Right hindlimb (tissue), 1 donor: ENCODE measurements around the gene S1PR4.
"Not testable (repeated sequence)": the region's sequence is repeated elsewhere in the genome, so short reads cannot be mapped to it uniquely, and the experiment has no call there.

Experiments used
- DNase-seq: peaks from one replicate; pipeline ENCODE4 v3.0.0-alpha.2; 2018

The S1PR4 gene

GRCh38 chr19:3183721-3184641, 5.4 kb downstream of the S1PR4 start:
- DNase-seq, result no peak

- DNase-seq, result no peak
Measured at GRCh38 chr19:3184847-3185460, 6.4 kb downstream of the S1PR4 start.

DNA sequence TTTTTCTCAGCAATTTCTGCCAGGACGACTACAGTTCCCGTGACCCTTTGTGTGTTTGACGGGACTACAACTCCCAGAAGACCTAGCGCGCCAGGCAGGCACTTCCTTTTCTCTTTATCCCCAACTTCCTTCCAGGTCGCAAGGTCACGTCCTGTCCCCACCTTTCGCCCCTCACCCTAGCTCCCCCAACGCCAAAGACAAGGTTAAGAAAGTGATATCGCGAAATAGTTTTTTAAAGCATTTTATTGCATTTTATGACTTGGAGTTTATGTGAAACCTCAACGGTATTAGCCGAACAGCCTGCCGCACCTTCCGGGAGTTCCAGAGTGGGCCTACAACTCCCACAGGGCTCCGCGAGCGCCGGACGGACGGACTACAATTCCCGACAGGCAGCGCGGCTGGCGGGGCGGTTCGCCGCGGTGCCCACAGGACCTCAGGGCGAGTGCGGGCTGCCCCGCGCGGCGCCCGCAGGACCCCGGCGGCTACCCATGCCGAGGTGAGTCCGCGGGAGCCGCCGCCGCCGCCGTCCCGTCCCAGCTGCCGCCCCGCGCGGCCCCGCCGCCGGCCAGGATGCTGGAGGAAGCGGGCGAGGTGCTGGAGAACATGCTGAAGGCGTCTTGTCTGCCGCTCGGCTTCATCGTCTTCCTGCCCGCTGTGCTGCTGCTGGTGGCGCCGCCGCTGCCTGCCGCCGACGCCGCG, 7.0 kb downstream of the S1PR4 start, which contains the start of gene NCLN:
Gene NCLN, plus strand, starts transcription at position 470 of the 699 bp plus-strand sequence. Its CDS starts 101 bp downstream, at position 571.
- peak; percentile 97 for DNase-seq

GRCh38 chr19:3186160-3186688, 7.7 kb downstream of the S1PR4 start:
- no peak for DNase-seq

DNA sequence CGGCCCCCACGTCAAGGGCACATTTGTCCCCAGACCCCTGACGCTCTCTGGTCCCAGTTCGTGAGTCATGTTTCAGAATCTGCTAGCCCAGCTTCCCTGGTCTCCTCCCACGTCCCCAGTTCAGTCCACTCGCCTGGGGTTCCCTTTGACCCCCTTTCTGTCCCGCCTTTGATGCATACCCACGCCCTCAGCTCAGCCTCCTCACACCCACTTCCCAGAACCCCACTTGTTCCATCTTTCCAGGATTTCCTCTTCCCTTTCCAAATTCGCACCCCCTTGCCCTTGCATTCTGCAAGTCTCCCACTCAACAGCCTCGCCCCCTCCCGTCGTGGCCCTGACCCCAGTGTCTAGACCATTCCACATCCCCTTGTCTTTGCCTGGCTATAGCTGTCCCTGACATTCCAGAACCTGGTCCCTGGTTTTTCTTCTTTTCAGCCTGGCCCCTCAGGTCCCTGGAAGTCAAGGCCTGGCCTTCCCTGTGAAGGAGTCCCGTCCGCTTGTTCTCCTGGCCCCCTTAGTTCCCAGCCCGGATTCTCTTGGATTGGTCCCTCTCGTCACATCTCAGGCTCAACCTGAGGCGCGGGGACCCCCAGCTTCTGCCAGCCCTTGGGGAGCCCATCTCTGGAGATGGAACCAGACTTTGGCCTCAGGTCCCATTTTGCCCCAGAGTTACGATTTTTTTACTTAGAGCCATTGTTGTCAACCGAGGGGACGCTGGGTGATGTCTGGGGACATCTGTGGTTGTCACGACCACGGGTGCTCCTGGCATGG, 8.5 kb downstream of the S1PR4 start:
- DNase-seq, result no peak

- DNase-seq, result no peak
Measured at GRCh38 chr19:3187662-3188511, 9.3 kb downstream of the S1PR4 start.

DNA sequence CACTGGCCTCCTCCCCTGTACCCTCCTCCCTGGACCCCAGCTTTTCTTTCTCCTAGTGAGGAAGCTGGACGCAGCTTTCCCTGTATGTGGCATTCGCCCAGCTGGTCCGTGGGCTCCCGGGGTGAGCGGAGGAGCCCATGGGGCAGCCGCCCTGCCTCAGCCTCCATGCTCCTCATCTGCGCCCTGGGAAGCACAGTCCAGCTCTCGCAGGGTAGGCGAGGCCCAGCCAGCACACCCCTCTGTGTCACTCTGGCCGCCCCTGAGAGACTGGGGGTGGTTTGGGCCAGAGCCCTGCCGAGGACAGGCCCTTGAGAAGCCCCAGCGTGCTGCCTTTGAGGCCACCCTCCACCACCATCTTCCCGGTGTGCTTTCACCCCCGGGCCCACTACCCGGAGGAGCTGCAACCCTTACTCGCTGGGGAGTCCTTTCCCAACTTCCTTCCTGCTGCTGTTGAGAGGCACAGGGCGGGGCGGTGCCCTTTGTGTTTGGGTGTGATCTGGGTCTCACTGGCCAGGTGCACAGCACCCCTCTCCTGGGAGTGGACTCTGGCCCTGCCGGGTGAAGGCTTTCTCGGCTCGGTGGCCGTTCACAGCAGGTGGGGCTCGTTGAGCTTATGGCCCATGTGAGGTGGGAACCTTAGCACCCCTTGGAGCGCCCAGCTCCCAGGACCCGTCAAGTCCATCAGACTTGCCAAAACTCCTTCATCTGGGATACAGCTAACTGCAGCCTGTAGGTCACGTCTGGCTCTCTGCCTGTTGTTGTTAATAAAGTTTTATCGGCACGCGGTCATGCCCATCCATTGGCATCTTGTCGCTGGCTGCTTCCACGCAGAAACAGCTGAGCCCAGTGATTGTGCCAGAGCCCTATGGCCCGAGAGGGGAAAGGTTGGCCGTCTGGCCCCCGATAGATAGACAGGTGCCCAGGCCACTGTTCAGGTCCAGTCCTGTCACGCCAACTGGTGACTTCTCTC, 10.3 kb downstream of the S1PR4 start:
- no peak for DNase-seq

GRCh38 chr19:3189702-3190469, 11.3 kb downstream of the S1PR4 start:
- no peak for DNase-seq

- no peak for DNase-seq
Measured at GRCh38 chr19:3190470-3190770, 11.9 kb downstream of the S1PR4 start.

DNA sequence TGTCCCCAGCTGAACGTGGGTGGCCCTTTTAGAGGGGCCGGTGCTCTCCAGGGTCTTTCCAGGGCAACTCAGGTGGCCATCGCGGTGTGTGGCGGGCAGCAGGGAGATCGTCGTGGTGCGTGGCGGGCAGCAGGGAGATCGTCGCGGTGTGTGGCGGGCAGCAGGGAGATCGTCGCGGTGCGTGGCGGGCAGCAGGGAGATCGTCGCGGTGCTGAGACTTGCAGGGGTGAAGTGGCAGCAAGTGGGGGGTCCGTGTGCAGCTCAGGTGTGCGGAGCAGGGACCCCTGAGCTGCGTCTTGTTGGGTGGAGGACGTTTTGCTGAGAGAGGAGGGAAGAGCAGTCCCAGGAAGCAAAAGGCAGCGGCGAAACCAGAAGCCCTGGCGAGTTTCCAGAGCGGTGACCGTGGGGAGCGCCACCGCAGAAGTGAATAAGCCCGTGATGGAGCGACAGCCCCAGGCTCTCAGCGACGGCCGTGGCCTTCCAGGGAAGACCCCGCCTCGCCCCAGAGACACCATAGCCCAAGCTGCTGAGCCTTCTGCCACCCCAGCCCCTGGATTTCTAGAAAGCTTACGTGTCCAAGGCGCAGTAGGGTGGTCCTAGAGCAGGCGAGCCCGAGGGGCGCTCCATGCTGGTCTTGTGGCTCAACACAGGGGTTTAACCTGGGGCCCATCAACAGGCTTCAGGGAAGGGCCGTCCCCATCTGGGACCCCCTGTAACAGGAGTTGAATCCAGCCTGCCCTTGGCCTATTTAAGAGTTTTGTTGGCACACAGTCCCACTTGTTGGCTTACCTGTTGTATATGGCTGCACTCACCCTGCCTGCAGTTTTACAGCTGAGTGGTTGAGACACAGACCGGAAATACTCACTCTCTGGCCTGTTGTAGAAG, 12.6 kb downstream of the S1PR4 start:
- DNase-seq, result no peak

DNA sequence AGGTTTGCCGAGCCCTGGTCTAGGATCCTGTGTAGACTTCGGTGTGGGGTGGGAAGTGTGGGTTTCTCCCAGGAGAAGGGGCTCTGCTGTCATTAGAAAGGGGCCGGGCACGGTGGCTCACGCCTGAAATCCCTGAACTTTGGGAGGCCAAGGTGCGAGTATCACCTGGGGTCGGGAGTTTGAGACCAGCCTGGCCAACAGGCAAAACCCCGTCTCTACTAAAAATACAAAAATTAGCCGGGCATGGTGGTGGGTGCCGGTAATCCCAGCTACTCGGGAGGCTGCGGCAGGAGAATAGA, 13.2 kb downstream of the S1PR4 start:
- not testable (repeated sequence) for DNase-seq

DNA sequence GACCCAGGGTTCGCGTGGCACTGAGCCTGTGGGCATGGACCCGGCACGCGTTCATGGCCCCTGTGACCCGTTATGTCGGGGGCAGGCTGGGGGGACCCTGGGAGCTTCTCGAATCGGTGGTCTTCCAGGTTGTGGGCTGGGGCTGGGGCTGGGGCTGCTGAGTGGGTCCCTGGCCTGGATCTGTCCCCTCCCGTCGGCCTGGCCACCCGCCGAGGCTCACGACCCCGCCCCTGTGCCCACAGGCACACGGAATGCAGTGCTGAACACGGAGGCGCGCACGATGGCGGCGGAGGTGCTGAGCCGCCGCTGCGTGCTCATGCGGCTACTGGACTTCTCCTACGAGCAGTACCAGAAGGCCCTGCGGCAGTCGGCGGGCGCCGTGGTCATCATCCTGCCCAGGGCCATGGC, 13.7 kb downstream of the S1PR4 start:
- no peak for DNase-seq

- no peak for DNase-seq
Measured at GRCh38 chr19:3192684-3193083, 14.1 kb downstream of the S1PR4 start.

GRCh38 chr19:3193256-3194105, 14.9 kb downstream of the S1PR4 start:
- peak; percentile 8 for DNase-seq

- DNase-seq, result no peak
Measured at GRCh38 chr19:3194106-3195087, 15.8 kb downstream of the S1PR4 start.
